HK-2 (cell line): ENCODE results near the gene ITIH3.

Source experiments
- DNase-seq: peaks from one replicate; pipeline ENCODE4 v3.0.0-alpha.2; 2018; ENCODE audit not compliant: unreplicated experiment

ITIH3 gene

DNA sequence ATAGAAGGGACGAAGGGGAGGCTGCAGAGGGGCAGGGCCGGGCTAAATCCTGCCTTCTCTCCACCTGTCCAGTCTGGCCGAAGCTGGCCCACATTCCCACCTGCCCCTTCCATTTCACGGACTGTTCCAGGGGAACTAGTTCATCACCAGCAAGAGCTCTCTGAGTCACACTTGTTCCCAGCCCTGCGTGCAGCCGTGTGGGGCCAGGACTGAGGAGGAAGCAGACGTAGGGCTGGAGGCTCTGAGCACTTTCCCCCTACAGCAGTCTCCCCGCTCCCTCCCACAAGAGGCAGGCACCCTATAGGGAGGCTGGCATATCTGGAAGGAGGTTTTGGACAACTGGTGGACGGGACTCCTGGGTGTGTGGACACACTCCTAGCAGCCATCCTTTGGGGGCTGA is 32.8 kb downstream of the ITIH3 start:
- peak; percentile 65 for DNase-seq

GRCh38 chr3:52827866-52828376 is 33.3 kb downstream of the ITIH3 start:
- DNase-seq, result peak; percentile 73

- DNase-seq, result no peak
These were observed 34.9 kb downstream of the ITIH3 start for GRCh38 chr3:52829482-52829881.

- DNase-seq, result no peak
These were observed 35.4 kb downstream of the ITIH3 start for GRCh38 chr3:52829906-52830463.

DNA sequence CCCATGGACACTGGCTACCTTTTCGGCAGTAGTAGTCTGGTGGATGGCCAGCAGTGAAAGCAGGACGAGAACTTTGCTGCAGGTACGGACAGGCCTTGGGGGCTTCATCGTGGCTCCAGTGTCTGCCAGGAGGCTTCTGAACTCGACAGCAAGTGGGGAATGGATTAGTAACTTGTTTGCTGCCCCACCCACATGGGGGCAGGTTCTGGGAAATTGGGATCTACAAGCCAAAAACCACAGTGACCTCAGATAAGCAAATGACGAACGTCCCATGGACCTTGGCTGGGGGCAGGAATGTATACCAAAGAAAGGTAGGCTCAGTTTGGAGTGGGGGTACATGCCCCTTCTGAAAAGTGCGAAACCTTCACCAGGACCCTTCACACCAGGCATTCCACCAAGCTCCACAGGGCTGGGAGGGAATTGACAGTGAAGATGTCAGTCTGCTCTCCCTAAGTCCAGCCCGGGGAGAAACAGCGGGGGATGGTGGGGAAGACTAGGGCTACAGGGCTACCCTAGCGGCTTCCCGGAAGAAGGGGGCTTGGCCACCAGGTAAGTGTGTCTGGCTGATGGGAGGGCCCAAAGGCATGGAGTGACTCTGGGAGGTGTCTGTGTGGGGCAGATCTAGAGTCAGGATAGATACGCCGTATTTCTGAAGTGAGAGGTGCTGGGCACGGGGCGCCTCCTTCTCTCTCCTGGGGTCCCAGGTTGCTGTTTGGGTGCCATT is 36.1 kb downstream of the ITIH3 start, which contains the start of gene ITIH4:
TSS of gene ITIH4 (minus strand) at position 138 of the 724 bp plus-strand sequence. CDS start at position 108, 30 bp downstream.
- no peak for DNase-seq

DNA sequence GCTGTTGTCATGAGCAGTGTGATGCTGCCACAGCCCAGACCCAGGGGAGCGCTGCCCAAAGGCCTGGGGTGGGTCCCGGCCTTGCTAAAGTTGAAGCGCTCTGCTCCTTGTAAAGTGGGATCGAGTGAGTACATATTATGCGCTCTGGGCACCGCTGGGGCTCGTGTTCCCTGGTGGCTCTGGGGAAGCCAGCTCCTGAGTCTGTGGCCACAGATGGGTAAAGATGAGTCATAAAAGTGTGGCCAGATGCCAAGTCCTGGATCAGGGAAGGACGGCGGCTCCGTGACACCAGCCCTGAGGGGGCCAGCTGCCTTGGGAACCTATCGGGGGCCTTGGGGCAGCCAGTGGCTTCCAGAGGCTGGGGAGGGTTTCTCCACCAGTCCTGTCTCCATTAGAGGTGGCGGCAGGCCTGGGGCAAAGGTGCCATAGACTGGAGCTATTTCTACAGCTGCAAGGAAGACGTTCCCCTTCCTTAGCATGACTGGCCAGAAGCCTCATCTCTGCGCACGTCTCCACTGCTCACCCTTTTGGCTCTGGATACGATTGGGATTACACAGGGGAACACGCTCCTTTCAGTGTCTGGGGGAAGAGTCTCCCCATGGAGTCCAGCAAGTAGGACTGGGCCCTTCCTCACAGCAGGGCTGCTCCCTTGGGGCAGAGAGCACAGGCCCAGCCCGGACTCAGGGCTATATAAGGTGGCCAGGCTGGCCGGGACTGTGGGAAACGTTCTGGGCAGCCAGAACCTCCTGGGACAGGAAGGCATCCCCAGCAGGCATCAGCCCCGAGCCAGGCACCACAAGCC is 37.1 kb downstream of the ITIH3 start:
- DNase-seq, result peak; percentile 74

DNA sequence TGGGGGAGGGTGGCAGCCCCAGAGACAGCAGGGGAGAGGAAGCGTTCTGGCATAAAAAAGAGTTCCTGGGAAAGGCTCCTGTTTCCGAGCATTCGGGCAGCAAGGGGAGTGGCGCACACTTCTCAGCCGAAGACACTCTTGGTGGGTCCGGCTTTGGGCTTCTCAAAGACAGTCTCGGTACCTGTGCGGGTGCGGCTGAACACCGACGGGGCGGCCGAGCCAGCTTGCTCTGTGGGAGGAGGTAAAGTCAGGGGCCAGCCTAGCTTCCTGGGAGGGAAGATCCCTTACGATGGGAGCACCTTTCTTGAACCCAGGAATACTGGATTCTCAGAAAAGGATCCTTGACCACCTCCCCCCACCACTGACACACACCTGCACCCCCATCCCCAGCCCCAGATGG is 38.6 kb downstream of the ITIH3 start:
- no peak for DNase-seq

DNA sequence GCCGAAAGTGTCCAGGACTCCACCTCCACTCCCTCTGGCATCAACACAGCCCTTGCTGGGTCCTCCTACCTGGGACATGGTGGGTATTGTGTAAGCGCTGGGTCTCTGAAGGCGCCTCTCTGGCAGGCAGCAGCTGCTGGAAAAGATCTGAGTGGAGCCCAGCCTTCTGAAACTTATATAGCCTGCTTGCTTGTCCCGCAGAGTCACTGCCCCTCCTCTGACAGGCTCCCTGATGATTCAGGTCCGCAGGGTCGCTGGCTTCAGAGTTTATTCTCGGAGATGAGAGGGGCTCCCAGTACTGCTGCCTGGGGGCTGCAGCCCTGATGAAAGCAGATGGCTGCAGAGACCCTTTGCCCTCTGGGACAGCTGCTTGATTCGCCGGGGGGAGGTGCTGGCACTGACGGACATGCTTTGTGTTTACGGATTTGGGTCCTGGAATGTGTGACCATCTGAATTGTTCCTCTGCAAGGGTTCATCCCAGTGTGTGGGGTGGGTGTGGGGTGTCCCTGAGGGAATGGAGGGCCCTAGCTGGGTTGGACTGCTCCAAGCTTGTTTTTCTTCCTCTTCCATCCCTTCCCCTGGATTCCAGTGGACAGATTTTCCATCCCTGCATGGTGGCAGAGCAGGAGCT is 40.4 kb downstream of the ITIH3 start, which contains the start of gene MUSTN1:
TSS of gene MUSTN1 (minus strand) at position 149 of the 631 bp plus-strand sequence. CDS start at position 78, 71 bp downstream.
- DNase-seq, result no peak

- DNase-seq, result no peak
These were observed 41.3 kb downstream of the ITIH3 start for GRCh38 chr3:52835766-52836470.

DNA sequence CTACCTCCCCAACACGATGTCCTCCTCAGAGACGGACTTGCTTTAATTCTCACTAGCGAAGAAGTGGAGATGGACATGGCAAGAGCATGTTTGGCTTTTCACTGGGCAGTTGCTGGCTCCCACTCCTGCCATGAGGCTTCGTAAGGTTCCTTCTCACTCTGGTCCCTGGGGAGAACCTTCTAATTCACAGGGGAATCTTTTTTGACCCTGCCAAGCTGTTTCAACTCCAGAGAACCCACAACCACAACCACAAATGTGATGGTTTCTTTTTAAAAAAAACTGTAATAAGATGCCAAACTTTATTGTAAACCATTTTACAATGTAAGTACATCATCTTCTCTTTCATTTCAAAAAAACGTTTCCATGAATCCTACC is 41.9 kb downstream of the ITIH3 start:
- DNase-seq, result no peak

- no peak for DNase-seq
These were observed 42.4 kb downstream of the ITIH3 start for GRCh38 chr3:52836986-52837385.

GRCh38 chr3:52838561-52839267 is 44.1 kb downstream of the ITIH3 start:
- DNase-seq, result no peak

GRCh38 chr3:52839268-52839575 is 44.6 kb downstream of the ITIH3 start:
- DNase-seq, result no peak

GRCh38 chr3:52839892-52840545 is 45.4 kb downstream of the ITIH3 start:
- DNase-seq, result no peak

- no peak for DNase-seq
These were observed 46.8 kb downstream of the ITIH3 start for GRCh38 chr3:52841211-52841980.

- DNase-seq, result no peak
These were observed 47.4 kb downstream of the ITIH3 start for GRCh38 chr3:52841981-52842340.

DNA sequence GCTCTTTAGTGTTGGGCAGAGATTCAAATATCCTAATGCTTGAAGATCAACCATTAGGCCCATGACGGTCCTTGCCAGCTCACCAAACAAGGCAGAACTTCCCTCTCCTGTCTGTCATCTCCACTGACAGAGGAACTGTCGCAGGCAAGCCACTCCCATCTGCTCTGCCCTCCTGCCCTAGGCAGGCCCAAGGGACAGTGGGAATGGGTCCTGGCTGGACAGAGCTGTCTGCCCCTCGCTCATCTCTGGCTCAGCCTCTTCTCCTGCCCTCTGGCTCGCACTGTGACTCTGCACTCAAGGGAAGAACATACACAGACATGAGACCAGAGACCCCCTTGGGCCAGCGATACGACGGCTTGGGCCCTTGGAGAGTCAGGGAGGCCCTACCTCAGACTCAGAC is 47.8 kb downstream of the ITIH3 start:
- no peak for DNase-seq

DNA sequence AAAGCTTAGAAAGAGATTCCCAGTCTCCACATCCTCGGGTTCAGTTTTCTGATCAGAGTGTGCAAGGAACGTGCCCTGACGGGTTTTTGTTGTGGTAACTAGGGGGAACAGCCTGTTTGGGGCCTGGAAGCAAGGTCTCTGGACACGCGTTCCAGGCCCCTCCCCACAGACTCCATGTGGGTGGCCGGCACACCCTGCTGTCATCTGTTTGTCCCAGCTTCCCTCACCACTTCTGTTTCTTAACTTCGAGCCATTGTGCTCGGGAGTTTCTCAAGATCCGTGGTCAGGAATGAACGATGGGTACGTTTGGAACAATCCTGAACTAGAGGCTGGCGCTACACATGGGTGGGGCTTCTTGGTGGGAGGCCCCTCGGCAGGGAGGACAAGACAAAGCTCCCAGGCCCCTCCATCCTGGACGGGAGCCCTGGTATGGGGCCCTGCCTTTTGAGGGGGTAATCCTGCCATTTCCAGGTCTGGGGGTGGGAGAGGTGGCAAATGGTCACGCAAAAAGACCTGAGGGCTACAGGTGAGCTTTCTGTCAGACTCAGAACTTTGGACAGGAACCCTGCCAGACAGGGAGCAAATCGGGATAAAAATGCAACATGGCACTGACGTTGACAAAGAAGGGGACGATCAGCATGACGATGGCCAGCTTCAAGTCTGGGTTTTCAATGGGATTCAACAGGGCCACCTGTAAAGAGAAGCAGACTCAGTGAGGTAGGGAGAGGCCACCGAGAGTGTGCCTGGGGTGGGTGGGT is 48.7 kb downstream of the ITIH3 start:
- no peak for DNase-seq

DNA sequence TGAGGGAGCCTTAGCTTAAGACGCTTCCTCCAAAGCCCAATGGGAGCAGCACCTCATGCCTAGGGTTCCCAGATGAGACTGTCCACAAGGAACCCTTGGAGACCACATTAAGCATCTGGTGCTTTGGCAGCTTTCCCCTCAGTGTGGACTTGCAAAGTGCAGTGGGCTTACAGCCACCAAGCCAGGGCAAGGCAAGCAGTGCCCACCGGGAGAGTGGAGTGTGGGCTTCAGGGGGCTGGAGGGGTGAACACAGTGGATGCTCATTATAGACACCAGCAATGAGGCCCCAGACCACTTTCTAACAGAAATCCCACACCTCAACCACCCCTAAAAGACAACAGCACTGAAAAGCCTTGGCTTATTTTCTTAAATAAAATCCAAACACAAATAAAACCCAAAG is 49.3 kb downstream of the ITIH3 start:
- DNase-seq, result no peak
